GM23338 (cell line): ENCODE measurements around the gene GRK5. TPM values are rescaled to one million over a fixed set of nuclear protein-coding genes. Genes with fewer than 3 reads are reported as not detected.

Experiments
- ATAC-seq: fragments of 200-7000 bp; cut with Tn5 transposase; 3 replicates; pipeline ENCODE4 v1.9.1; 2020
- DNase-seq: peaks from one replicate; pipeline ENCODE4 v3.0.0-alpha.2; 2015; ENCODE audit warnings: low spot score
- H2AFZ ChIP-seq: fragments of 200-600 bp; sonication (generic); 2 replicates; pipeline ENCODE4 v1.8.0; 2016; ENCODE audit warnings: antibody characterized with exemption, mild to moderate bottlenecking, moderate library complexity
- H3F3A ChIP-seq: fragments of 200-600 bp; sonication (generic); replicated peaks from 2 replicates; pipeline ENCODE4 v1.8.0; 2017; ENCODE audit warnings: antibody characterized with exemption, mixed run types, low read depth
- H3K27ac ChIP-seq: fragments of 200-600 bp; sonication (generic); 2 replicates; pipeline ENCODE4 v1.6.1; 2016; ENCODE audit warnings: low read depth
- H3K27me3 ChIP-seq: fragments of 200-600 bp; sonication (generic); 2 replicates; pipeline ENCODE4 v1.8.0; 2016; ENCODE audit warnings: mild to moderate bottlenecking, mixed run types, moderate library complexity; ENCODE audit not compliant: insufficient read depth
- H3K36me3 ChIP-seq: fragments of 200-600 bp; sonication (generic); 2 replicates; pipeline ENCODE4 v1.8.0; 2016; ENCODE audit warnings: mild to moderate bottlenecking; ENCODE audit not compliant: insufficient read depth
- H3K4me1 ChIP-seq: fragments of 200-600 bp; sonication (generic); 2 replicates; pipeline ENCODE4 v1.8.0; 2016; ENCODE audit warnings: mild to moderate bottlenecking, moderate library complexity; ENCODE audit not compliant: insufficient read depth
- H3K4me2 ChIP-seq: fragments of 200-600 bp; sonication (generic); 2 replicates; pipeline ENCODE4 v1.7.1; 2017; ENCODE audit warnings: mixed run types
- H3K4me3 ChIP-seq: fragments of 200-600 bp; sonication (generic); 2 replicates; pipeline ENCODE4 v1.6.1; 2016; ENCODE audit warnings: mixed run types
- H3K79me2 ChIP-seq: fragments of 200-600 bp; sonication (generic); replicated peaks from 2 replicates; pipeline ENCODE4 v1.8.0; 2017; ENCODE audit warnings: mild to moderate bottlenecking; ENCODE audit not compliant: insufficient read depth
- H3K9me2 ChIP-seq: fragments of 200-600 bp; sonication (generic); 2 replicates; pipeline ENCODE4 v1.8.0; 2017; ENCODE audit not compliant: insufficient read depth
- H4K20me1 ChIP-seq: fragments of 200-600 bp; sonication (generic); replicated peaks from 2 replicates; pipeline ENCODE4 v1.8.0; 2017; ENCODE audit warnings: mild to moderate bottlenecking; ENCODE audit not compliant: insufficient read depth
- H3K27ac Mint-ChIP-seq: 2 replicates; pipeline ENCODE4 v1.8.0; 2020; ENCODE audit warnings: inconsistent platforms, mild to moderate bottlenecking, moderate library complexity, mixed read lengths
- H3K27me3 Mint-ChIP-seq: 3 replicates; pipeline ENCODE4 v1.8.0; 2022; ENCODE audit warnings: low read depth, mild to moderate bottlenecking, moderate library complexity, mixed read lengths, inconsistent platforms; ENCODE audit not compliant: insufficient read depth, poor library complexity
- H3K36me3 Mint-ChIP-seq: 3 replicates; pipeline ENCODE4 v1.8.0; 2021; ENCODE audit warnings: low read depth, mild to moderate bottlenecking, inconsistent platforms, moderate library complexity, mixed read lengths
- H3K4me1 Mint-ChIP-seq: 3 replicates; pipeline ENCODE4 v1.8.0; 2020; ENCODE audit warnings: mild to moderate bottlenecking, inconsistent platforms, mixed read lengths
- H3K4me3 Mint-ChIP-seq: 3 replicates; pipeline ENCODE4 v1.8.0; 2021; ENCODE audit warnings: moderate library complexity, mild to moderate bottlenecking, inconsistent platforms, mixed read lengths
- H3K9me3 Mint-ChIP-seq: 3 replicates; pipeline ENCODE4 v1.8.0; 2020; ENCODE audit warnings: moderate library complexity, mild to moderate bottlenecking, inconsistent platforms, mixed read lengths
- CREB1 ChIP-seq: fragments of 250-450 bp; sonication (Bioruptor Pico); IDR thresholded peaks from 2 replicates; pipeline ENCODE4 v1.5.0; 2020; ENCODE audit warnings: low read depth, mild to moderate bottlenecking, moderate library complexity
- CTCF ChIP-seq, 2 experiments: fragments of 200-600 bp in 1 of 2; sonication (generic) in 1 of 2; conservative IDR thresholded peaks; 2 replicates each; pipeline versions ENCODE4 v1.5.1 to v1.6.1; 2016 to 2017; ENCODE audit warnings: antibody characterized with exemption in 2 of 2, low read depth in 2 of 2, mild to moderate bottlenecking in 2 of 2, moderate library complexity in 1 of 2
- EZH2 ChIP-seq: fragments of 200-600 bp; sonication (generic); IDR thresholded peaks from one replicate; pipeline ENCODE4 v1.8.0; 2017; ENCODE audit warnings: antibody characterized with exemption, mild to moderate bottlenecking, low read depth; ENCODE audit not compliant: unreplicated experiment
- JUNB ChIP-seq: IDR thresholded peaks from one replicate; pipeline ENCODE4 v1.6.1; 2016; ENCODE audit warnings: antibody characterized with exemption; ENCODE audit not compliant: unreplicated experiment
- POLR2AphosphoS5 ChIP-seq: IDR thresholded peaks from 2 replicates; pipeline ENCODE4 v1.6.1; 2016; ENCODE audit warnings: antibody characterized with exemption, low read depth
- REST ChIP-seq: IDR thresholded peaks from one replicate; pipeline ENCODE4 v1.6.1; 2018; ENCODE audit warnings: antibody characterized with exemption; ENCODE audit not compliant: unreplicated experiment
- STAT1 ChIP-seq: IDR thresholded peaks from one replicate; pipeline ENCODE4 v1.6.1; 2016; ENCODE audit warnings: antibody characterized with exemption; ENCODE audit not compliant: unreplicated experiment
- ZNF114 ChIP-seq: fragments of 250-450 bp; sonication (Bioruptor Pico); IDR thresholded peaks from 2 replicates; pipeline ENCODE4 v1.5.0; 2020; ENCODE audit warnings: mild to moderate bottlenecking, moderate library complexity
- polyA plus RNA-seq: library from polyadenylated mRNA; unstranded; fragments of >200 nt; fragmentation: Nextera tagmentation; extraction: Ambion mirVana; gene quantifications from 2 replicates; pipeline ENCODE4 v1.2.1, GENCODE V29; 2016
- total RNA-seq: library from RNA; depleted of rRNA; stranded (reverse); fragments of >200 nt; shearing (Covaris generic); gene quantifications from 2 replicates; pipeline ENCODE4 v1.2.3, GENCODE V29; 2014

GRK5 gene
- total and polyA plus RNA-seq, 2 experiments from 2014 or later, result 0.53 to 2.0 TPM

- no peak overlapping the region for H3K27ac Mint-ChIP-seq
- H4K20me1 ChIP-seq, result no peaks in the 10 kb centered on the region
- TF ChIP-seq CTCF (conservative IDR thresholded peaks at IDR 0.05; ENCODE audit: low read depth in 2 of 2) (peak; percentile 26 to 50; a peak in 3 of 4 replicates), EZH2 (no peak)
- no peaks in the 10 kb centered on the region for H3F3A ChIP-seq
- H3K9me2 ChIP-seq, result no peaks in the 10 kb centered on the region
- H2AFZ ChIP-seq, result no peak overlapping the region
- H3K36me3 Mint-ChIP-seq, result no peaks in the 10 kb centered on the region; the same call in 2 of the 3 replicates
- H3K79me2 ChIP-seq, result no peaks in the 10 kb centered on the region
- no peaks in the 10 kb centered on the region for H3K27me3 ChIP-seq
- no peak overlapping the region for H3K4me3 ChIP-seq
- H3K36me3 ChIP-seq, result no peaks in the 10 kb centered on the region
- ATAC-seq (peak; percentile 58), DNase-seq (peak; percentile 35)
- no peak overlapping the region for H3K27ac ChIP-seq
- no peak overlapping the region for H3K4me3 Mint-ChIP-seq
- peaks cover 8% of the 10 kb centered on the region for H3K27me3 Mint-ChIP-seq
- H3K4me1 Mint-ChIP-seq, result peaks cover 22% of the 10 kb centered on the region
- H3K4me1 ChIP-seq, result no peaks in the 10 kb centered on the region
- peaks cover under 1% of the 10 kb centered on the region; the same call in 1 of the 3 replicates for H3K9me3 Mint-ChIP-seq
- H3K4me2 ChIP-seq, result no peak overlapping the region
Measured at GRCh38 chr10:119290301-119291048, 83.1 kb downstream of the GRK5 start.

- H3K36me3 Mint-ChIP-seq, result no peaks in the 10 kb centered on the region; the same call in 2 of the 3 replicates
- no peak overlapping the region for H3K4me3 Mint-ChIP-seq
- peaks cover 8% of the 10 kb centered on the region for H3K27me3 Mint-ChIP-seq
- Histone ChIP-seq H3K9me2 (no peaks in the 10 kb centered on the region), H3K27me3 (no peaks in the 10 kb centered on the region), H3K4me1 (no peaks in the 10 kb centered on the region), H3F3A (no peaks in the 10 kb centered on the region), H3K79me2 (no peaks in the 10 kb centered on the region), H3K27ac (no peak overlapping the region), H4K20me1 (no peaks in the 10 kb centered on the region), H3K4me3 (no peak overlapping the region), H2AFZ (no peak overlapping the region), H3K4me2 (no peak overlapping the region), H3K36me3 (no peaks in the 10 kb centered on the region)
- no peak for TF ChIP-seq CREB1
- TF ChIP-seq POLR2AphosphoS5, result no peak
- TF ChIP-seq CTCF (conservative IDR thresholded peaks at IDR 0.05; ENCODE audit: low read depth in 2 of 2), result no peak
- no peak for TF ChIP-seq STAT1
- no peak for TF ChIP-seq REST
- TF ChIP-seq JUNB, result no peak
- TF ChIP-seq ZNF114, result no peak
- DNase-seq (no peak), ATAC-seq (no peak)
- H3K27ac Mint-ChIP-seq, result no peak overlapping the region
- H3K9me3 Mint-ChIP-seq, result peaks cover 2% of the 10 kb centered on the region; the same call in 2 of the 3 replicates
- peaks cover 22% of the 10 kb centered on the region for H3K4me1 Mint-ChIP-seq
Measured at GRCh38 chr10:119291223-119291900, 84.0 kb downstream of the GRK5 start.
